H9 (cell line): ENCODE measurements around the gene ITGA4. TPM values are rescaled to one million over a fixed set of nuclear protein-coding genes. Genes with fewer than 3 reads are reported as not detected.

ENCODE experiments used
- DNase-seq: peaks from one replicate; pipeline ENCODE4 v3.0.0-alpha.2; 2017
- H2AFZ ChIP-seq: one replicate; pipeline ENCODE4 v1.6.1; 2013; ENCODE audit warnings: mild to moderate bottlenecking, low read length, control low read depth, moderate library complexity
- H2AK5ac ChIP-seq: 2 replicates; pipeline ENCODE4 v1.6.1; 2013; ENCODE audit warnings: low read length, control low read depth, mixed read lengths; ENCODE audit not compliant: insufficient read length
- H2BK120ac ChIP-seq: one replicate; pipeline ENCODE4 v1.6.1; 2013; ENCODE audit warnings: low read depth, mild to moderate bottlenecking, low read length, control low read depth, inconsistent platforms; ENCODE audit not compliant: poor library complexity, severe bottlenecking
- H2BK12ac ChIP-seq: 2 replicates; pipeline ENCODE4 v1.6.1; 2013; ENCODE audit warnings: low read length, control low read depth, mixed read lengths, low read depth; ENCODE audit not compliant: insufficient read length
- H2BK15ac ChIP-seq: 2 replicates; pipeline ENCODE4 v1.6.1; 2013; ENCODE audit warnings: low read depth, low read length, control low read depth
- H2BK20ac ChIP-seq: one replicate; pipeline ENCODE4 v1.6.1; 2013; ENCODE audit warnings: low read depth, mild to moderate bottlenecking, low read length, control low read depth, inconsistent platforms; ENCODE audit not compliant: poor library complexity, severe bottlenecking
- H2BK5ac ChIP-seq: 2 replicates; pipeline ENCODE4 v1.6.1; 2013; ENCODE audit warnings: low read length, control low read depth, mixed read lengths; ENCODE audit not compliant: insufficient read length
- H3K14ac ChIP-seq: 2 replicates; pipeline ENCODE4 v1.6.1; 2013; ENCODE audit warnings: low read length, control low read depth; ENCODE audit not compliant: insufficient read depth
- H3K18ac ChIP-seq: 2 replicates; pipeline ENCODE4 v1.6.1; 2013; ENCODE audit warnings: low read depth, mild to moderate bottlenecking, mixed read lengths, low read length, control low read depth; ENCODE audit not compliant: insufficient read length
- H3K23ac ChIP-seq: 2 replicates; pipeline ENCODE4 v1.6.1; 2013; ENCODE audit warnings: low read length, control low read depth, mixed read lengths, low read depth; ENCODE audit not compliant: insufficient read length
- H3K23me2 ChIP-seq: 2 replicates; pipeline ENCODE4 v1.6.1; 2013; ENCODE audit warnings: low read depth, mild to moderate bottlenecking, mixed read lengths, low read length, control low read depth; ENCODE audit not compliant: insufficient read length, poor library complexity, severe bottlenecking
- H3K27ac ChIP-seq: 2 replicates; pipeline ENCODE4 v1.5.1; 2013; ENCODE audit warnings: low read length, control low read depth, mixed read lengths, low read depth; ENCODE audit not compliant: insufficient read length
- H3K27me3 ChIP-seq: 2 replicates; pipeline ENCODE4 v1.6.1; 2013; ENCODE audit warnings: low read length, control low read depth, inconsistent platforms; ENCODE audit not compliant: insufficient read depth
- H3K4ac ChIP-seq: 2 replicates; pipeline ENCODE4 v1.6.1; 2013; ENCODE audit warnings: low read depth, mild to moderate bottlenecking, control low read depth, inconsistent platforms, low read length, moderate library complexity
- H3K4me1 ChIP-seq: 2 replicates; pipeline ENCODE4 v1.6.1; 2013; ENCODE audit warnings: low read length, control low read depth, inconsistent platforms; ENCODE audit not compliant: insufficient read depth
- H3K4me2 ChIP-seq: 2 replicates; pipeline ENCODE4 v1.6.1; 2013; ENCODE audit warnings: low read length, control low read depth, mixed read lengths; ENCODE audit not compliant: insufficient read length, insufficient read depth
- H3K56ac ChIP-seq: 2 replicates; pipeline ENCODE4 v1.6.1; 2013; ENCODE audit warnings: low read depth, mild to moderate bottlenecking, mixed read lengths, low read length, control low read depth; ENCODE audit not compliant: insufficient read length
- H3K79me1 ChIP-seq: 2 replicates; pipeline ENCODE4 v1.6.1; 2013; ENCODE audit warnings: low read depth, mild to moderate bottlenecking, moderate library complexity, low read length, control low read depth, inconsistent platforms; ENCODE audit not compliant: insufficient read depth, poor library complexity, severe bottlenecking
- H3K79me2 ChIP-seq: 2 replicates; pipeline ENCODE4 v1.6.1; 2013; ENCODE audit warnings: low read length, control low read depth, inconsistent platforms; ENCODE audit not compliant: insufficient read depth
- H3K9ac ChIP-seq: 2 replicates; pipeline ENCODE4 v1.6.1; 2013; ENCODE audit warnings: low read length, control low read depth, mixed read lengths; ENCODE audit not compliant: insufficient read length; ENCODE audit errors: extremely low read depth
- H3K9me3 ChIP-seq: one replicate; pipeline ENCODE4 v1.6.1; 2013; ENCODE audit warnings: low read depth, low read length, inconsistent platforms; ENCODE audit not compliant: control insufficient read depth
- H3T11ph ChIP-seq: one replicate; pipeline ENCODE4 v1.6.1; 2013; ENCODE audit warnings: mild to moderate bottlenecking, low read length, control low read depth, inconsistent platforms
- H4K20me1 ChIP-seq: one replicate; pipeline ENCODE4 v1.6.1; 2013; ENCODE audit not compliant: control insufficient read depth, insufficient read length, insufficient read depth
- H4K5ac ChIP-seq: 2 replicates; pipeline ENCODE4 v1.6.1; 2013; ENCODE audit warnings: low read depth, mild to moderate bottlenecking, mixed read lengths, low read length, control low read depth; ENCODE audit not compliant: insufficient read length
- H4K8ac ChIP-seq: replicated peaks from 2 replicates; pipeline ENCODE4 v1.6.1; 2013; ENCODE audit warnings: low read length, control low read depth, mixed read lengths, low read depth; ENCODE audit not compliant: insufficient read length
- H4K91ac ChIP-seq: 2 replicates; pipeline ENCODE4 v1.6.1; 2013; ENCODE audit warnings: low read depth, mild to moderate bottlenecking, moderate library complexity, mixed read lengths, low read length, control low read depth; ENCODE audit not compliant: insufficient read length
- H3K27ac Mint-ChIP-seq, 3 experiments: 2 replicates in 2 of 3; 3 replicates in 1 of 3; pipeline ENCODE4 v1.8.0; 2020 to 2021; ENCODE audit warnings: mixed read lengths in 3 of 3, mild to moderate bottlenecking in 1 of 3, moderate library complexity in 1 of 3
- H3K27me3 Mint-ChIP-seq: 2 replicates; pipeline ENCODE4 v1.8.0; 2021; ENCODE audit warnings: low read depth, mild to moderate bottlenecking, moderate library complexity, mixed read lengths
- H3K36me3 Mint-ChIP-seq, 3 experiments: 2 replicates in 2 of 3; 3 replicates in 1 of 3; pipeline ENCODE4 v1.8.0; 2020 to 2021; ENCODE audit warnings: low read depth in 3 of 3, mixed read lengths in 3 of 3; ENCODE audit not compliant: insufficient read depth in 1 of 3
- H3K4me1 Mint-ChIP-seq, 2 experiments: 2 replicates each; pipeline ENCODE4 v1.8.0; 2020; ENCODE audit warnings: mixed read lengths in 2 of 2
- H3K4me3 Mint-ChIP-seq, 2 experiments: 2 replicates in 1 of 2; 3 replicates in 1 of 2; pipeline ENCODE4 v1.8.0; 2020 to 2021; ENCODE audit warnings: mild to moderate bottlenecking in 2 of 2, mixed read lengths in 2 of 2, moderate library complexity in 1 of 2
- H3K9me3 Mint-ChIP-seq, 2 experiments: 2 replicates in 1 of 2; 3 replicates in 1 of 2; pipeline ENCODE4 v1.8.0; 2020; ENCODE audit warnings: mild to moderate bottlenecking in 2 of 2, mixed read lengths in 2 of 2, moderate library complexity in 1 of 2
- WGBS: extraction: QIAGEN DNeasy Blood & Tissue Kit; methylation state at CpG from one replicate; pipeline ENCODE4 v1.1.7; 2013; ENCODE audit warnings: missing lambda C conversion rate, low lambda C conversion rate, mixed read lengths; ENCODE audit not compliant: insufficient read length; ENCODE audit errors: extremely low coverage; 5-methylcytosine and 5-hydroxymethylcytosine counted together
- total RNA-seq: library from RNA; stranded (reverse); gene quantifications from 2 replicates; pipeline ENCODE4 v1.2.1, GENCODE V29; 2021
- TF ChIP-seq, protein P1 (sequence below): fragments of 200-600 bp; sonication (generic); conservative IDR thresholded peaks from 3 replicates; pipeline ENCODE4 v1.8.0; 2021; ENCODE audit warnings: antibody characterized with exemption, mild to moderate bottlenecking

Gene ITGA4
- total RNA-seq, 1 experiment from 2014 or later, result 1.3 TPM

DNA sequence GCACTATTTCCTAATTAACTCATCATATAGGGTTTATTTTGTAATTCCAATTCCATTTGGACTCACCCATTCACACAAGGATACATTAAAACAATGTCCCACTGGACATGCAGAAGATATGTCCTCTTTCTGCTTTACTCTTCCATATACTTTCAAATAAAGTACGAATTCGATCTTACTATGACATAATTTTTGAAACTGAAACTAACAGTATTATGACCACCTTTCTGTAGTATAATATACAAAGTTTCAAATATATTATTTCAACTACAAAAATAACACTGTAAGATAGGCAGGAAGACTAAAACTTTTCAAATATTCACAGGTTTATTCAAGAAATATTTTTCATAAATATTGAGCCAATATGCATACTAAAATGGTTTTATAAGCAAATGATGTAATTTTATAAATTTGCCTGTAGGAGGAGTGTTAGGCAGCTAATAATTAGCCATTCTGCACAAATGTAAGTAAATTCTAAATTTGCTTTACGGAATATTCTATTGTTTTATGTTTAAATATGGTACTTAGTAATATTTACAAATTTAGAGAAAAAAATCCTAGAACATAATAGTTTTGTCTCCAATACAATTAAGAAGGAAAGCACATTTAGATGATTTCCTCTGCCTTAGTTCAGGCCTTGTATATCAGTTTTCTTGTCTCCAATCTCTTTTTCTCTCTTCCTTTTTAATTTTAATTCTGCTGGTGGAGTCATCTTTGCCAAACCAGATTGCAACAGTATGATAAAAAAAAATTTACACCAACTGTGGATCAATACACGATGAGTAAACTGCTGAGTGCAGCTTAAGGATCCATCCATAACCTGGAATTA, 113.9 kb downstream of the ITGA4 start:
- no peak overlapping the region for H2BK5ac ChIP-seq
- H2AK5ac ChIP-seq, result no peak overlapping the region
- H3K27me3 ChIP-seq, result no peaks in the 10 kb centered on the region
- no peak overlapping the region for H2BK15ac ChIP-seq
- H3K27ac ChIP-seq, result no peak overlapping the region
- no peak overlapping the region for H3K14ac ChIP-seq
- H3K4ac ChIP-seq, result no peak overlapping the region
- no CpG with 5 or more reads among the region's 4 CpGs for WGBS
- peaks cover 2% of the 10 kb centered on the region for H3K23me2 ChIP-seq
- no peak overlapping the region for H2BK20ac ChIP-seq
- no peak overlapping the region for H3K4me2 ChIP-seq
- no peaks in the 10 kb centered on the region for H3K9me3 ChIP-seq
- no peaks in the 10 kb centered on the region for H3K79me1 ChIP-seq
- H3K36me3 Mint-ChIP-seq, result no peaks in the 10 kb centered on the region
- H4K20me1 ChIP-seq, result no peaks in the 10 kb centered on the region
- peaks cover 3% of the 10 kb centered on the region; the same call in 1 of the 2 replicates for H3K27me3 Mint-ChIP-seq
- H3K27ac Mint-ChIP-seq, result no peak overlapping the region
- no peak overlapping the region for H3K23ac ChIP-seq
- no peak for DNase-seq
- H4K8ac ChIP-seq, result no peak overlapping the region
- no peak overlapping the region for H4K5ac ChIP-seq
- no peak overlapping the region for H3K9ac ChIP-seq
- no peak overlapping the region for H2BK12ac ChIP-seq
- TF ChIP-seq, protein P1, sequence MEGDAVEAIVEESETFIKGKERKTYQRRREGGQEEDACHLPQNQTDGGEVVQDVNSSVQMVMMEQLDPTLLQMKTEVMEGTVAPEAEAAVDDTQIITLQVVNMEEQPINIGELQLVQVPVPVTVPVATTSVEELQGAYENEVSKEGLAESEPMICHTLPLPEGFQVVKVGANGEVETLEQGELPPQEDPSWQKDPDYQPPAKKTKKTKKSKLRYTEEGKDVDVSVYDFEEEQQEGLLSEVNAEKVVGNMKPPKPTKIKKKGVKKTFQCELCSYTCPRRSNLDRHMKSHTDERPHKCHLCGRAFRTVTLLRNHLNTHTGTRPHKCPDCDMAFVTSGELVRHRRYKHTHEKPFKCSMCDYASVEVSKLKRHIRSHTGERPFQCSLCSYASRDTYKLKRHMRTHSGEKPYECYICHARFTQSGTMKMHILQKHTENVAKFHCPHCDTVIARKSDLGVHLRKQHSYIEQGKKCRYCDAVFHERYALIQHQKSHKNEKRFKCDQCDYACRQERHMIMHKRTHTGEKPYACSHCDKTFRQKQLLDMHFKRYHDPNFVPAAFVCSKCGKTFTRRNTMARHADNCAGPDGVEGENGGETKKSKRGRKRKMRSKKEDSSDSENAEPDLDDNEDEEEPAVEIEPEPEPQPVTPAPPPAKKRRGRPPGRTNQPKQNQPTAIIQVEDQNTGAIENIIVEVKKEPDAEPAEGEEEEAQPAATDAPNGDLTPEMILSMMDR, result peak; percentile 31; the same call in 1 of the 3 replicates
- H3K79me2 ChIP-seq, result no peaks in the 10 kb centered on the region
- H3K4me1 ChIP-seq, result no peaks in the 10 kb centered on the region
- H4K91ac ChIP-seq, result no peak overlapping the region
- H3K4me3 Mint-ChIP-seq, result no peak overlapping the region
- H3K56ac ChIP-seq, result no peak overlapping the region
- H2BK120ac ChIP-seq, result no peak overlapping the region
- no peak overlapping the region for H2AFZ ChIP-seq
- H3K4me1 Mint-ChIP-seq, result peaks cover 4% of the 10 kb centered on the region in 2 experiments; a peak in 3 of 4 replicates
- no peak overlapping the region for H3K18ac ChIP-seq
- no peak overlapping the region for H3T11ph ChIP-seq
- no peaks in the 10 kb centered on the region for H3K9me3 Mint-ChIP-seq
